Measurements from ENCODE around the gene FXR2. TPM values are rescaled to one million over a fixed set of nuclear protein-coding genes. Genes with fewer than 3 reads are reported as not detected.
"Not testable (repeated sequence)": the region's sequence is repeated elsewhere in the genome, so short reads cannot be mapped to it uniquely, and the experiment has no call there.

The FXR2 gene
- total RNA-seq, 2 experiments from 2014 or later: 32.1 to 32.4 TPM

GRCh38 chr17:7606280-7606679 lies 8.4 kb downstream of the FXR2 start:
- no TSS peak for BruUV-seq (replicated peaks)
- H3K36me3 ChIP-seq (ENCODE audit: insufficient read depth, low read length): peaks cover 70% of the 10 kb centered on the region
- DNase-seq (ENCODE audit: low spot score): no peak
- H3K4me2 ChIP-seq (ENCODE audit: low read length): no peak overlapping the region
- no peaks in the 10 kb centered on the region for H3K79me2 ChIP-seq (ENCODE audit: insufficient read depth, low read depth, low read length)
- no peaks in the 10 kb centered on the region for H3K9me2 ChIP-seq (ENCODE audit: insufficient read depth, low read length)
- no peaks in the 10 kb centered on the region for H4K20me1 ChIP-seq (ENCODE audit: insufficient read depth, low read length)
- POLR2A ChIA-PET: no interaction called here
- H3K4me3 ChIP-seq (ENCODE audit: low read depth, low read length, poor library complexity, severe bottlenecking): no peak overlapping the region
- no peaks in the 10 kb centered on the region for H3K4me1 ChIP-seq (ENCODE audit: insufficient read depth, low read length, poor library complexity, severe bottlenecking)
- TF ChIP-seq EZH2phosphoT487 (IDR thresholded peaks at IDR 0.05; ENCODE audit: borderline replicate concordance, low read depth, low read length): no peak
- TF ChIP-seq, protein P1, sequence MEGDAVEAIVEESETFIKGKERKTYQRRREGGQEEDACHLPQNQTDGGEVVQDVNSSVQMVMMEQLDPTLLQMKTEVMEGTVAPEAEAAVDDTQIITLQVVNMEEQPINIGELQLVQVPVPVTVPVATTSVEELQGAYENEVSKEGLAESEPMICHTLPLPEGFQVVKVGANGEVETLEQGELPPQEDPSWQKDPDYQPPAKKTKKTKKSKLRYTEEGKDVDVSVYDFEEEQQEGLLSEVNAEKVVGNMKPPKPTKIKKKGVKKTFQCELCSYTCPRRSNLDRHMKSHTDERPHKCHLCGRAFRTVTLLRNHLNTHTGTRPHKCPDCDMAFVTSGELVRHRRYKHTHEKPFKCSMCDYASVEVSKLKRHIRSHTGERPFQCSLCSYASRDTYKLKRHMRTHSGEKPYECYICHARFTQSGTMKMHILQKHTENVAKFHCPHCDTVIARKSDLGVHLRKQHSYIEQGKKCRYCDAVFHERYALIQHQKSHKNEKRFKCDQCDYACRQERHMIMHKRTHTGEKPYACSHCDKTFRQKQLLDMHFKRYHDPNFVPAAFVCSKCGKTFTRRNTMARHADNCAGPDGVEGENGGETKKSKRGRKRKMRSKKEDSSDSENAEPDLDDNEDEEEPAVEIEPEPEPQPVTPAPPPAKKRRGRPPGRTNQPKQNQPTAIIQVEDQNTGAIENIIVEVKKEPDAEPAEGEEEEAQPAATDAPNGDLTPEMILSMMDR (conservative IDR thresholded peaks at IDR 0.05; ENCODE audit: low read length): no peak
- CTCF ChIA-PET (ENCODE audit: unreplicated experiment): no interaction called here
- H2AFZ ChIP-seq (ENCODE audit: low read length): no peak overlapping the region
- intact Hi-C loops (cut with micrococcal nuclease; ENCODE audit: unreplicated experiment): no loop called here
- no peak overlapping the region for H3K27ac ChIP-seq (ENCODE audit: low read depth, low read length, poor library complexity, severe bottlenecking)
- no peaks in the 10 kb centered on the region for H3K9me3 ChIP-seq (ENCODE audit: low read length)

- BruUV-seq (replicated peaks); H3K9me3 ChIP-seq (ENCODE audit: low read length); H3K79me2 ChIP-seq (ENCODE audit: insufficient read depth, low read depth, low read length); H3K4me3 ChIP-seq (ENCODE audit: low read depth, low read length, poor library complexity, severe bottlenecking); H2AFZ ChIP-seq (ENCODE audit: low read length); DNase-seq (ENCODE audit: low spot score); H3K4me2 ChIP-seq (ENCODE audit: low read length); H3K9me2 ChIP-seq (ENCODE audit: insufficient read depth, low read length); CTCF ChIA-PET (ENCODE audit: unreplicated experiment); H3K4me1 ChIP-seq (ENCODE audit: insufficient read depth, low read length, poor library complexity, severe bottlenecking); intact Hi-C loops (cut with micrococcal nuclease; ENCODE audit: unreplicated experiment); H3K27ac ChIP-seq (ENCODE audit: low read depth, low read length, poor library complexity, severe bottlenecking); POLR2A ChIA-PET; H4K20me1 ChIP-seq (ENCODE audit: insufficient read depth, low read length): not testable (repeated sequence)
- peaks cover 87% of the 10 kb centered on the region for H3K36me3 ChIP-seq (ENCODE audit: insufficient read depth, low read length)
Measured at GRCh38 chr17:7597561-7597960, 17.1 kb downstream of the FXR2 start.

DNA sequence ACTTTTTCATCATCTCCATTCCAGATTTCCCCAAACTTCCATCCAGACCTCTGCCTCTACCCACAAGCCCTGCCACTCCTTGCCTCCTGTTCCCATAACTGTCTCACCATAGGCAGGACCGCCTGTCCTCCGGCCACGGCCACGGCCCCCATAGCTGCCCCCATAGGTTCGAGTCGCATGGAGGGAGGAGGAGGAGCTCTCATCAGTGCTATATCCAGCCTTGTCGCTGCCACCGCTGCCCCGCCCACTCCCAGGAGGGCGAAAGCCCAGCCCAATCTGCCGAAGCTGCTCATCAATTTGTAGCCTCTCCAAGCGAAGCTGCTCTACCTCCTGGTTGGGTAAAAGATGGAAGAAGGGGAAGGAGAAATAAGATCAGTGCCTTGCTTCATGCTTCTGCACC lies 21.4 kb downstream of the FXR2 start:
- Histone ChIP-seq H3K9me3 (ENCODE audit: low read length) (no peaks in the 10 kb centered on the region), H2AFZ (ENCODE audit: low read length) (no peak overlapping the region), H3K4me3 (ENCODE audit: low read depth, low read length, poor library complexity, severe bottlenecking) (no peak overlapping the region), H3K36me3 (ENCODE audit: insufficient read depth, low read length) (peaks cover 88% of the 10 kb centered on the region), H3K4me1 (ENCODE audit: insufficient read depth, low read length, poor library complexity, severe bottlenecking) (no peaks in the 10 kb centered on the region), H3K79me2 (ENCODE audit: insufficient read depth, low read depth, low read length) (no peaks in the 10 kb centered on the region), H3K27ac (ENCODE audit: low read depth, low read length, poor library complexity, severe bottlenecking) (no peak overlapping the region), H4K20me1 (ENCODE audit: insufficient read depth, low read length) (no peaks in the 10 kb centered on the region), H3K4me2 (ENCODE audit: low read length) (no peak overlapping the region), H3K9me2 (ENCODE audit: insufficient read depth, low read length) (no peaks in the 10 kb centered on the region)
- BruUV-seq (replicated peaks): no TSS peak
- ChIA-PET CTCF (ENCODE audit: unreplicated experiment) (no interaction called here), POLR2A (no interaction called here)
- DNase-seq (ENCODE audit: low spot score): no peak
- intact Hi-C loops (cut with micrococcal nuclease; ENCODE audit: unreplicated experiment): no loop called here
- TF ChIP-seq, protein P1 (conservative IDR thresholded peaks at IDR 0.05; ENCODE audit: low read length): no peak
- no peak for TF ChIP-seq EZH2phosphoT487 (IDR thresholded peaks at IDR 0.05; ENCODE audit: borderline replicate concordance, low read depth, low read length)
